ENCODE measurements around the gene ST7.

ST7 gene

GRCh38 chr7:116984511-116984910, 31.2 kb downstream of the ST7 start:
- no peaks in the 10 kb centered on the region for H3K36me3 ChIP-seq

GRCh38 chr7:116984917-116985316, 31.6 kb downstream of the ST7 start:
- Histone ChIP-seq H3K27me3 (no peaks in the 10 kb centered on the region), H3K9me3 (replicated peaks in 1 of 11) (no peaks in the 10 kb centered on the region), H3K27ac (no peak overlapping the region), H3K9ac (no peak overlapping the region), H3K4me3 (no peak overlapping the region), H3K36me3 (no peaks in the 10 kb centered on the region), H3K4me1 (peaks cover 0 to 6% (median 0%) of the 10 kb centered on the region in 10 experiments; a peak in 2 of 20 replicates), H3K4me2 (no peak overlapping the region), H4K20me1 (peaks cover 0 to 27% (median 0%) of the 10 kb centered on the region in 11 experiments; a peak in 5 of 22 replicates)
- TF ChIP-seq Cebpa-rat (IDR thresholded peaks at IDR 0.05): no peak

More at GRCh38 chr7:116984511-116984910, 31.2 kb downstream of the ST7 start:
- no peak for TF ChIP-seq Cebpa-rat (IDR thresholded peaks at IDR 0.05)
- Histone ChIP-seq H3K4me1 (peaks cover 0 to 6% (median 0%) of the 10 kb centered on the region in 10 experiments; a peak in 2 of 20 replicates), H3K9ac (no peak overlapping the region), H3K4me3 (no peak overlapping the region), H3K9me3 (replicated peaks in 1 of 11) (no peaks in the 10 kb centered on the region), H3K27ac (no peak overlapping the region), H3K4me2 (no peak overlapping the region), H3K27me3 (no peaks in the 10 kb centered on the region), H4K20me1 (peaks cover 0 to 28% (median 0%) of the 10 kb centered on the region in 11 experiments; a peak in 5 of 22 replicates)

GRCh38 chr7:116985575-116985974, 32.3 kb downstream of the ST7 start:
- peaks cover 0 to 6% (median 0%) of the 10 kb centered on the region in 10 experiments; a peak in 2 of 20 replicates for H3K4me1 ChIP-seq
- H3K9ac ChIP-seq: no peak overlapping the region
- H3K4me2 ChIP-seq: no peak overlapping the region
- peaks cover 0 to 25% (median 0%) of the 10 kb centered on the region in 11 experiments; a peak in 5 of 22 replicates for H4K20me1 ChIP-seq
- no peaks in the 10 kb centered on the region for H3K36me3 ChIP-seq
- 0 out of 22 replicates have a peak, but pooled peaks cover 0 to 2% (median 0%) of the 10 kb centered on the region in 11 experiments for H3K9me3 ChIP-seq (replicated peaks in 1 of 11)
- no peak overlapping the region for H3K4me3 ChIP-seq
- no peak overlapping the region for H3K27ac ChIP-seq
- no peak for TF ChIP-seq Cebpa-rat (IDR thresholded peaks at IDR 0.05)
- no peaks in the 10 kb centered on the region for H3K27me3 ChIP-seq

- TF ChIP-seq Cebpa-rat (IDR thresholded peaks at IDR 0.05): no peak
Measured at GRCh38 chr7:116986611-116987565, 33.6 kb downstream of the ST7 start.

GRCh38 chr7:116988363-116988989, 35.2 kb downstream of the ST7 start:
- H3K9ac ChIP-seq: no peak overlapping the region
- no peak overlapping the region for H3K4me2 ChIP-seq
- no peak for TF ChIP-seq Cebpa-rat (IDR thresholded peaks at IDR 0.05)
- H3K36me3 ChIP-seq: peaks cover 0 to 18% (median 0%) of the 10 kb centered on the region in 11 experiments; a peak in 2 of 22 replicates
- no peak overlapping the region for H3K4me3 ChIP-seq
- H4K20me1 ChIP-seq: peaks cover 0 to 20% (median 0%) of the 10 kb centered on the region in 11 experiments; a peak in 5 of 22 replicates
- no peaks in the 10 kb centered on the region for H3K27me3 ChIP-seq
- peaks cover 0 to 6% (median 0%) of the 10 kb centered on the region in 10 experiments; a peak in 2 of 20 replicates for H3K4me1 ChIP-seq
- peaks cover 25 to 31% (median 27%) of the 10 kb centered on the region in 11 experiments for H3K9me3 ChIP-seq (replicated peaks in 1 of 11)
- H3K27ac ChIP-seq: no peak overlapping the region

More at GRCh38 chr7:116986611-116987565, 33.6 kb downstream of the ST7 start:
- Histone ChIP-seq H3K4me3 (no peak overlapping the region), H3K27me3 (no peaks in the 10 kb centered on the region), H3K27ac (no peak overlapping the region), H3K4me2 (no peak overlapping the region), H3K9me3 (replicated peaks in 1 of 11) (peaks cover 10 to 15% (median 12%) of the 10 kb centered on the region in 11 experiments), H4K20me1 (peaks cover 0 to 24% (median 0%) of the 10 kb centered on the region in 11 experiments; a peak in 5 of 22 replicates), H3K36me3 (peaks cover 0 to 5% (median 0%) of the 10 kb centered on the region in 11 experiments; a peak in 1 of 22 replicates), H3K4me1 (peaks cover 0 to 6% (median 0%) of the 10 kb centered on the region in 10 experiments; a peak in 2 of 20 replicates), H3K9ac (no peak overlapping the region)

GRCh38 chr7:116990056-116990455, 36.8 kb downstream of the ST7 start:
- no peaks in the 10 kb centered on the region for H3K27me3 ChIP-seq
- peaks cover 0 to 19% (median 0%) of the 10 kb centered on the region in 11 experiments; a peak in 3 of 22 replicates for H4K20me1 ChIP-seq
- H3K36me3 ChIP-seq: peaks cover 0 to 18% (median 0%) of the 10 kb centered on the region in 11 experiments; a peak in 2 of 22 replicates
- peaks cover 0 to 6% (median 0%) of the 10 kb centered on the region in 10 experiments; a peak in 3 of 20 replicates for H3K4me1 ChIP-seq
- H3K9me3 ChIP-seq (replicated peaks in 1 of 11): peaks cover 25 to 32% (median 28%) of the 10 kb centered on the region in 11 experiments
- no peak overlapping the region for H3K9ac ChIP-seq
- H3K27ac ChIP-seq: no peak overlapping the region
- H3K4me3 ChIP-seq: no peak overlapping the region
- no peak overlapping the region for H3K4me2 ChIP-seq
- TF ChIP-seq Cebpa-rat (IDR thresholded peaks at IDR 0.05): no peak

GRCh38 chr7:116991233-116991632, 37.9 kb downstream of the ST7 start:
- Histone ChIP-seq H3K4me1 (peaks cover 0 to 6% (median 0%) of the 10 kb centered on the region in 10 experiments; a peak in 3 of 20 replicates), H3K9ac (no peak overlapping the region), H3K9me3 (replicated peaks in 1 of 11) (peaks cover 25 to 32% (median 28%) of the 10 kb centered on the region in 11 experiments), H3K4me3 (no peak overlapping the region), H3K27me3 (no peaks in the 10 kb centered on the region), H3K27ac (no peak overlapping the region), H3K36me3 (peaks cover 0 to 18% (median 0%) of the 10 kb centered on the region in 11 experiments; a peak in 2 of 22 replicates), H4K20me1 (peaks cover 0 to 12% (median 0%) of the 10 kb centered on the region in 11 experiments; a peak in 3 of 22 replicates), H3K4me2 (no peak overlapping the region)
- no peak for TF ChIP-seq Cebpa-rat (IDR thresholded peaks at IDR 0.05)

- Histone ChIP-seq H3K4me2 (no peak overlapping the region), H3K4me1 (no peaks in the 10 kb centered on the region; a peak in 1 of 20 replicates), H3K36me3 (peaks cover 0 to 18% (median 0%) of the 10 kb centered on the region in 11 experiments; a peak in 5 of 22 replicates), H3K27ac (no peak overlapping the region), H3K9me3 (replicated peaks in 1 of 11) (peaks cover 42 to 56% (median 50%) of the 10 kb centered on the region in 11 experiments), H3K9ac (no peak overlapping the region), H3K27me3 (no peaks in the 10 kb centered on the region), H4K20me1 (peaks cover 0 to 5% (median 0%) of the 10 kb centered on the region in 11 experiments; a peak in 3 of 22 replicates), H3K4me3 (no peak overlapping the region)
- TF ChIP-seq Cebpa-rat (IDR thresholded peaks at IDR 0.05): no peak
Measured at GRCh38 chr7:116994611-116995010, 41.3 kb downstream of the ST7 start.
